ENCODE measurements around the gene OTUD3.
"Not testable (repeated sequence)": the region's sequence is repeated elsewhere in the genome, so short reads cannot be mapped to it uniquely, and the experiment has no call there.

The OTUD3 gene

GRCh38 chr1:19921310-19921709, 39.1 kb downstream of the OTUD3 start:
- DNase-seq = no peak

- DNase-seq = no peak
Measured at GRCh38 chr1:19922015-19922688, 40.0 kb downstream of the OTUD3 start.

GRCh38 chr1:19923137-19923952, 41.1 kb downstream of the OTUD3 start, which contains the start of gene PLA2G2E:
Gene PLA2G2E, minus strand, starts transcription at chr1:19923617. Its CDS starts 58 bp downstream, at chr1:19923559.
- DNase-seq = no peak

- no peak for DNase-seq
Measured at GRCh38 chr1:19923953-19924346, 41.8 kb downstream of the OTUD3 start.

GRCh38 chr1:19925342-19926070, 43.3 kb downstream of the OTUD3 start:
- no peak for DNase-seq

GRCh38 chr1:19926296-19927129, 44.3 kb downstream of the OTUD3 start:
- DNase-seq = no peak

GRCh38 chr1:19927130-19927421, 44.9 kb downstream of the OTUD3 start:
- DNase-seq = not testable (repeated sequence)

- DNase-seq = no peak
Measured at GRCh38 chr1:19932866-19933265, 50.7 kb downstream of the OTUD3 start.

- no peak for DNase-seq
Measured at GRCh38 chr1:19934336-19934735, 52.1 kb downstream of the OTUD3 start.

- no peak for DNase-seq
Measured at GRCh38 chr1:19936061-19936750, 54.0 kb downstream of the OTUD3 start.

GRCh38 chr1:19938472-19938871, 56.3 kb downstream of the OTUD3 start:
- DNase-seq = no peak

GRCh38 chr1:19940486-19941205, 58.5 kb downstream of the OTUD3 start:
- no peak for DNase-seq

- DNase-seq = no peak
Measured at GRCh38 chr1:19941206-19941568, 59.0 kb downstream of the OTUD3 start.

- DNase-seq = no peak
Measured at GRCh38 chr1:19942088-19942487, 59.9 kb downstream of the OTUD3 start.

GRCh38 chr1:19942657-19943056, 60.5 kb downstream of the OTUD3 start:
- DNase-seq = no peak

GRCh38 chr1:19945914-19946313, 63.7 kb downstream of the OTUD3 start:
- no peak for DNase-seq

- no peak for DNase-seq
Measured at GRCh38 chr1:19946331-19946751, 64.1 kb downstream of the OTUD3 start.

- no peak for DNase-seq
Measured at GRCh38 chr1:19946971-19947370, 64.8 kb downstream of the OTUD3 start.

- no peak for DNase-seq
Measured at GRCh38 chr1:19949016-19949415, 66.8 kb downstream of the OTUD3 start.

GRCh38 chr1:19954059-19954458, 71.9 kb downstream of the OTUD3 start:
- DNase-seq = no peak

GRCh38 chr1:19955534-19956170, 73.5 kb downstream of the OTUD3 start:
- DNase-seq = no peak
